ENCODE data around the gene CCNF. TPM values are rescaled to one million over a fixed set of nuclear protein-coding genes. Genes with fewer than 3 reads are reported as not detected.

Gene CCNF
- polyA plus RNA-seq, 1 donor (not counting 4 experiments of a cell fraction or from before 2014, with no cell fraction given), result 3.5 TPM

DNA sequence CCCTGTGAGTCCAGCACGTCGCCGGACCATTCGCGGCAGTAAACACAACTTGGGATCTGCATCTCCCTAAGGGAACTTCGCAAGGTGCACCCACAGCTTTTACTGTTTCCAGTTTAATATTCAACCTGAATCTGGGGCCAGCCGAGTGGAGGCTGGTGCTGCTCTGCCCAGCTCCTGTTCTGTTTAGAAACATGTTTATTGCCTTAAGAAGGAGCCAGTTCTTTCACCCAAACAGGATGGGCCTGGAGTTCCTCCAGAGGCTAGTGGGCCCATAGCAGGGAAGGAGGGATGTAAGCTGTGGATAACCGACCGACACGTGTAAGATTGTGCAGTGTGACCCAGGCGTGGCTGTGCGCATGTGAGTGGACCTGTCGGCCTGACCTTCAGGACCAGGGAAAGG is 63.0 kb downstream of the CCNF start:
- no peak overlapping the region for H2AFZ ChIP-seq (ENCODE audit: control insufficient read depth, low read length)
- H3K27me3 ChIP-seq (ENCODE audit: control insufficient read depth, extremely low read depth, insufficient read depth, low read length), result no peaks in the 10 kb centered on the region
- no peak for DNase-seq (ENCODE audit: low read depth, low spot score)
- no peaks in the 10 kb centered on the region for H3K9me3 ChIP-seq (ENCODE audit: control insufficient read depth, low read depth, low read length)
- H3K9me1 ChIP-seq (ENCODE audit: control insufficient read depth, extremely low read depth, insufficient read depth, low read length), result no peaks in the 10 kb centered on the region
- no peak for TF ChIP-seq EZH2 (IDR thresholded peaks at IDR 0.05; ENCODE audit: low read length)
- TF ChIP-seq, protein P1, sequence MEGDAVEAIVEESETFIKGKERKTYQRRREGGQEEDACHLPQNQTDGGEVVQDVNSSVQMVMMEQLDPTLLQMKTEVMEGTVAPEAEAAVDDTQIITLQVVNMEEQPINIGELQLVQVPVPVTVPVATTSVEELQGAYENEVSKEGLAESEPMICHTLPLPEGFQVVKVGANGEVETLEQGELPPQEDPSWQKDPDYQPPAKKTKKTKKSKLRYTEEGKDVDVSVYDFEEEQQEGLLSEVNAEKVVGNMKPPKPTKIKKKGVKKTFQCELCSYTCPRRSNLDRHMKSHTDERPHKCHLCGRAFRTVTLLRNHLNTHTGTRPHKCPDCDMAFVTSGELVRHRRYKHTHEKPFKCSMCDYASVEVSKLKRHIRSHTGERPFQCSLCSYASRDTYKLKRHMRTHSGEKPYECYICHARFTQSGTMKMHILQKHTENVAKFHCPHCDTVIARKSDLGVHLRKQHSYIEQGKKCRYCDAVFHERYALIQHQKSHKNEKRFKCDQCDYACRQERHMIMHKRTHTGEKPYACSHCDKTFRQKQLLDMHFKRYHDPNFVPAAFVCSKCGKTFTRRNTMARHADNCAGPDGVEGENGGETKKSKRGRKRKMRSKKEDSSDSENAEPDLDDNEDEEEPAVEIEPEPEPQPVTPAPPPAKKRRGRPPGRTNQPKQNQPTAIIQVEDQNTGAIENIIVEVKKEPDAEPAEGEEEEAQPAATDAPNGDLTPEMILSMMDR (optimal IDR thresholded peaks at IDR 0.05 in 1 of 3, IDR thresholded peaks at IDR 0.05 in 1 of 3, conservative IDR thresholded peaks at IDR 0.05 in 1 of 3; ENCODE audit: extremely low read depth in 1 of 3, insufficient read depth in 2 of 3, low read length in 3 of 3), result no peak
- H3K4me3 ChIP-seq (ENCODE audit: control insufficient read depth in 2 of 3, extremely low read depth in 1 of 3, insufficient read depth in 2 of 3, low read depth in 1 of 3, low read length in 3 of 3), result no peak overlapping the region
- FAIRE-seq, result no peak
- H4K20me1 ChIP-seq (ENCODE audit: control insufficient read depth, extremely low read depth, insufficient read depth, low read length), result peaks cover 3% of the 10 kb centered on the region
- peaks cover 0 to 11% of the 10 kb centered on the region in 2 experiments for H3K36me3 ChIP-seq (ENCODE audit: control insufficient read depth in 2 of 2, extremely low read depth in 1 of 2, insufficient read depth in 2 of 2, low read length in 2 of 2)
- no peaks in the 10 kb centered on the region for H3K79me2 ChIP-seq (ENCODE audit: control insufficient read depth, insufficient read depth, low read length)
- peaks cover 9% of the 10 kb centered on the region for H3K4me1 ChIP-seq (ENCODE audit: control insufficient read depth, extremely low read depth, insufficient read depth, low read length)
- H3K27ac ChIP-seq (ENCODE audit: control insufficient read depth, insufficient read depth, low read length), result no peak overlapping the region
- H3K9ac ChIP-seq (ENCODE audit: control insufficient read depth, extremely low read depth, insufficient read depth, low read length), result no peak overlapping the region
- no peak overlapping the region for H3K4me2 ChIP-seq (ENCODE audit: control insufficient read depth, extremely low read depth, insufficient read depth, low read depth, low read length)
- dilution Hi-C loops (cut with MboI; ENCODE audit: extremely low pct_ligation_motif_present, low sequenced_read_pairs), result no loop called here

DNA sequence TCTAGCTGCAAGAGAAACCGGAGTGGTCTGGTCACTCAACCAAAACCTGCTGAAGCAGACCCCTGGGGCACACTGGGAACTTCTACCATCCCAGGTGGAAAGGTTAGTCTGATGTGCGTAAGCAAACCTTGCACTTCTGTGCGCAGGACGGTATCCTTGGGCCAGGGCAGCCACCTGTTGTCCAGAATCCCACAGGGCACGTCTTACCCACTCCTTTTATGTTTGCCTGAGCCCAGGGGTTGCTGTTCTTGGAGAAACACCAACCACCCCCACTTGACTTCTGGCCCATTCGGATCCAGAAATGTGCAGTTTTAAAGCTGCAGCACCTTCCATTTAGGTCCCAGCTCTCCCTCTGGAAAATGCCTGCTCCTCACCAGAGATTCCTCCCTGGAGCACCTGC is 64.4 kb downstream of the CCNF start:
- no peaks in the 10 kb centered on the region for H3K9me1 ChIP-seq (ENCODE audit: control insufficient read depth, extremely low read depth, insufficient read depth, low read length)

More for the DNA sequence above, 64.4 kb downstream of the CCNF start:
- dilution Hi-C loops (cut with MboI; ENCODE audit: extremely low pct_ligation_motif_present, low sequenced_read_pairs), result no loop called here
- Histone ChIP-seq H4K20me1 (ENCODE audit: control insufficient read depth, extremely low read depth, insufficient read depth, low read length) (peaks cover 3% of the 10 kb centered on the region), H3K27me3 (ENCODE audit: control insufficient read depth, extremely low read depth, insufficient read depth, low read length) (no peaks in the 10 kb centered on the region), H3K9me3 (ENCODE audit: control insufficient read depth, low read depth, low read length) (no peaks in the 10 kb centered on the region), H3K9ac (ENCODE audit: control insufficient read depth, extremely low read depth, insufficient read depth, low read length) (no peak overlapping the region), H3K27ac (ENCODE audit: control insufficient read depth, insufficient read depth, low read length) (no peak overlapping the region), H3K4me1 (ENCODE audit: control insufficient read depth, extremely low read depth, insufficient read depth, low read length) (peaks cover 13% of the 10 kb centered on the region), H3K79me2 (ENCODE audit: control insufficient read depth, insufficient read depth, low read length) (no peaks in the 10 kb centered on the region), H3K4me3 (ENCODE audit: control insufficient read depth in 2 of 3, extremely low read depth in 1 of 3, insufficient read depth in 2 of 3, low read depth in 1 of 3, low read length in 3 of 3) (no peak overlapping the region), H3K4me2 (ENCODE audit: control insufficient read depth, extremely low read depth, insufficient read depth, low read depth, low read length) (no peak overlapping the region), H2AFZ (ENCODE audit: control insufficient read depth, low read length) (no peak overlapping the region), H3K36me3 (ENCODE audit: control insufficient read depth in 2 of 2, extremely low read depth in 1 of 2, insufficient read depth in 2 of 2, low read length in 2 of 2) (peaks cover 0 to 11% of the 10 kb centered on the region in 2 experiments)
- FAIRE-seq (no peak), DNase-seq (ENCODE audit: low read depth, low spot score) (no peak)
- TF ChIP-seq EZH2 (IDR thresholded peaks at IDR 0.05; ENCODE audit: low read length), result no peak
- TF ChIP-seq, protein P1 (optimal IDR thresholded peaks at IDR 0.05 in 1 of 3, IDR thresholded peaks at IDR 0.05 in 1 of 3, conservative IDR thresholded peaks at IDR 0.05 in 1 of 3; ENCODE audit: extremely low read depth in 1 of 3, insufficient read depth in 2 of 3, low read length in 3 of 3), result no peak

Data from keratinocyte (primary cell).